Measurements from ENCODE around the gene TMEM209.

DNA sequence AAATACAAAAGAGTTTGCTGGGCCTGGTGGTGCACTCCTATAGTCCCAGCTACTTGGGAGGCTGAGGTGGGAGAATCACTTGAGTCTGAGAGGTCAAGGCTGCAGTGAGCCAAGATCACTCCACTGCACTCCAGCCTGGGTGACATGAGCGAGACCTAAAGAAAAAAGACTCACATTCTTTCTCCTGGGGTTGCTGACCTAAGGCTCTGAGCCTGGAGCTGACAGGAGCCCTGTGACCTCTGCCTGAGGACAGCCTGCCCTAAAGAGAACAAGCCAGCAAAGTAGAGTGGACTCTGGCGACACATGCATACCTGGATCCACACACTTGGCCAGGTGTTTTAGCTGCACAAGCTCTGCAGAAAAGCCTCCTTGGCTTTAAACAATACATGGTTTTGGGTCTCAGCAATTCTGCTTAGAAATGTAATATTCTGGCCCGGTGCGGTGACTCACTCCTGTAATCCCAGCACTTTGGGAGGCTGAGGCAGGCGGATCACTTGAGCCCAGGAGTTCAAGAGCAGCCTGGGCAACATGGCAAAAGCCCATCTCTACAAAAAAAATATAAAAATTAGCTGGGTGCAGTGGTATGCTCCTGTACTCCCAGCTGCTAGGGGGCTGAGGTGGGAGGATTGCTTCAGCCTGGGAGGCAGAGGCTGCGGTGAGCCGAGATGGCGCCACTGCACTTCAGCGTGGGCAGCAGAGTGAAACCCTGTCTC is 58.4 kb downstream of the TMEM209 start:
- TF ChIP-seq, protein P1, sequence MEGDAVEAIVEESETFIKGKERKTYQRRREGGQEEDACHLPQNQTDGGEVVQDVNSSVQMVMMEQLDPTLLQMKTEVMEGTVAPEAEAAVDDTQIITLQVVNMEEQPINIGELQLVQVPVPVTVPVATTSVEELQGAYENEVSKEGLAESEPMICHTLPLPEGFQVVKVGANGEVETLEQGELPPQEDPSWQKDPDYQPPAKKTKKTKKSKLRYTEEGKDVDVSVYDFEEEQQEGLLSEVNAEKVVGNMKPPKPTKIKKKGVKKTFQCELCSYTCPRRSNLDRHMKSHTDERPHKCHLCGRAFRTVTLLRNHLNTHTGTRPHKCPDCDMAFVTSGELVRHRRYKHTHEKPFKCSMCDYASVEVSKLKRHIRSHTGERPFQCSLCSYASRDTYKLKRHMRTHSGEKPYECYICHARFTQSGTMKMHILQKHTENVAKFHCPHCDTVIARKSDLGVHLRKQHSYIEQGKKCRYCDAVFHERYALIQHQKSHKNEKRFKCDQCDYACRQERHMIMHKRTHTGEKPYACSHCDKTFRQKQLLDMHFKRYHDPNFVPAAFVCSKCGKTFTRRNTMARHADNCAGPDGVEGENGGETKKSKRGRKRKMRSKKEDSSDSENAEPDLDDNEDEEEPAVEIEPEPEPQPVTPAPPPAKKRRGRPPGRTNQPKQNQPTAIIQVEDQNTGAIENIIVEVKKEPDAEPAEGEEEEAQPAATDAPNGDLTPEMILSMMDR (conservative IDR thresholded peaks at IDR 0.05; ENCODE audit: low read depth, low read length): no peak
- TF ChIP-seq EZH2 (IDR thresholded peaks at IDR 0.05; ENCODE audit: borderline replicate concordance, low read depth, low read length, poor library complexity, severe bottlenecking): no peak
